Thyroid gland (tissue), 4 donors: Measurements from ENCODE around the gene RABIF.

Source experiments
- POLR2A ChIP-seq, 2 donors: fragments of 450-650 bp; IDR thresholded peaks; one replicate each; pipeline ENCODE4 v1.6.1; 2017; ENCODE audit warnings: antibody characterized with exemption in 2 of 2, mild to moderate bottlenecking in 2 of 2, moderate library complexity in 1 of 2
- TF ChIP-seq, protein P1 (sequence below), 6 experiments: fragments of 200-600 bp in 3 of 6; fragments of 450-650 bp in 3 of 6; sonication (generic) in 3 of 6; IDR thresholded peaks; one replicate each; pipeline ENCODE4 v1.5.1; 2016 to 2019; ENCODE audit warnings: antibody characterized with exemption in 6 of 6, mild to moderate bottlenecking in 2 of 6, inconsistent platforms in 1 of 6, moderate library complexity in 1 of 6

DNA sequence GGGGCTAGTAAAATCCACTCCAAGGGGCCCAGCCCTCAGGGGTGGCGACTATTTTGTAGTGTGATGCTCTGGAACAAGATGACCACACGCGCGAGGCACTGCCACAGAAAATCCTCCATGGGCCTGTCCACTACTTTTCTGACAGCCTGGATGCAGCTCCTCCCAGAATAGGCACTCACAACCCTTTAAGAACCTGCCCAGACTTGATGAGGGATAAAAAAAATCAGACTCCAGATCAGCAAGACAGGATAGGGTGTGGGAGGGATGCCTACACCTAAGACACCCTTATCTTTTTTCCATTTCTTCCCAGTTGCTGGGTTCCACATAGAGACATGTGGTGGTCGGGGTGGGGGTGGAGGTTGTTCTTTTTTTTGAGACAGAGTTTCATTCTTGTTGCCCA is 44.7 kb downstream of the RABIF start:
- TF ChIP-seq, protein P1, sequence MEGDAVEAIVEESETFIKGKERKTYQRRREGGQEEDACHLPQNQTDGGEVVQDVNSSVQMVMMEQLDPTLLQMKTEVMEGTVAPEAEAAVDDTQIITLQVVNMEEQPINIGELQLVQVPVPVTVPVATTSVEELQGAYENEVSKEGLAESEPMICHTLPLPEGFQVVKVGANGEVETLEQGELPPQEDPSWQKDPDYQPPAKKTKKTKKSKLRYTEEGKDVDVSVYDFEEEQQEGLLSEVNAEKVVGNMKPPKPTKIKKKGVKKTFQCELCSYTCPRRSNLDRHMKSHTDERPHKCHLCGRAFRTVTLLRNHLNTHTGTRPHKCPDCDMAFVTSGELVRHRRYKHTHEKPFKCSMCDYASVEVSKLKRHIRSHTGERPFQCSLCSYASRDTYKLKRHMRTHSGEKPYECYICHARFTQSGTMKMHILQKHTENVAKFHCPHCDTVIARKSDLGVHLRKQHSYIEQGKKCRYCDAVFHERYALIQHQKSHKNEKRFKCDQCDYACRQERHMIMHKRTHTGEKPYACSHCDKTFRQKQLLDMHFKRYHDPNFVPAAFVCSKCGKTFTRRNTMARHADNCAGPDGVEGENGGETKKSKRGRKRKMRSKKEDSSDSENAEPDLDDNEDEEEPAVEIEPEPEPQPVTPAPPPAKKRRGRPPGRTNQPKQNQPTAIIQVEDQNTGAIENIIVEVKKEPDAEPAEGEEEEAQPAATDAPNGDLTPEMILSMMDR (IDR thresholded peaks at IDR 0.05): no peak
- TF ChIP-seq POLR2A (IDR thresholded peaks at IDR 0.05): no peak
